ENCODE results near the gene COLEC12. TPM values are rescaled to one million over a fixed set of nuclear protein-coding genes. Genes with fewer than 3 reads are reported as not detected.

Gene COLEC12
- total and polyA plus RNA-seq, 9 donors, result 0.78 to 20.7 (median 5.9) TPM

- whole genome bisulfite sequencing, 3 donors, result 0 to 1% (median 0%) methylated on average over 39 to 69 of the region's 69 CpGs
These were observed 232.6 kb downstream of the COLEC12 start, which contains the start of gene THOC1 for GRCh38 chr18:267688-268552. Gene THOC1 (minus strand): TSS chr18:268047. CDS start chr18:268019, 28 bp downstream.

GRCh38 chr18:267380-267687 lies 233.2 kb downstream of the COLEC12 start:
- intact Hi-C loops (cut with DNase I), result no loop called here
- 0% methylated on average over 8 to 9 of the region's 9 CpGs for WGBS, 3 donors
- no peak for TF ChIP-seq CTCF (IDR thresholded peaks at IDR 0.05)
- no peak for TF ChIP-seq EP300 (IDR thresholded peaks at IDR 0.05)
- no peak for TF ChIP-seq POLR2A (IDR thresholded peaks at IDR 0.05)

More at GRCh38 chr18:267688-268552, 232.6 kb downstream of the COLEC12 start, which contains the start of gene THOC1:
- intact Hi-C loops (cut with DNase I), result no loop called here
- Histone ChIP-seq H3K4me3 (peak within 1 kb of the TSS; percentile 70), H3K27me3 (no peaks in the 10 kb centered on the region), H3K4me1 (ENCODE audit: insufficient read depth) (peaks cover 9% of the 10 kb centered on the region), H3K36me3 (no peaks in the 10 kb centered on the region), H3K9me3 (no peaks in the 10 kb centered on the region), H3K27ac (peak within 1 kb of the TSS; percentile 73 to 83)
- peak; percentile 91 to 95 (median 92) for DNase-seq
- TF ChIP-seq CTCF (IDR thresholded peaks at IDR 0.05) (peak in 2 of 3 donors; percentile 15 to 25), POLR2A (IDR thresholded peaks at IDR 0.05) (peak; percentile 76), EP300 (IDR thresholded peaks at IDR 0.05) (no peak)

More at GRCh38 chr18:267380-267687, 233.2 kb downstream of the COLEC12 start:
- Histone ChIP-seq H3K4me3 (peak overlapping the region; percentile 70), H3K9me3 (no peaks in the 10 kb centered on the region), H3K36me3 (no peaks in the 10 kb centered on the region), H3K27me3 (no peaks in the 10 kb centered on the region), H3K27ac (peak overlapping the region; percentile 73 to 83), H3K4me1 (ENCODE audit: insufficient read depth) (peaks cover 9% of the 10 kb centered on the region)
- peak in 1 of 5 donors; percentile 18 for DNase-seq

Other genes with a start within 250 kb of the COLEC12 start
- 10 to 100 TPM; 25.6 to 46.0 (median 38.0) TPM for gene THOC1, start 232.7 kb downstream of the COLEC12 start, total RNA-seq
- gene THOC1, start 232.7 kb downstream of the COLEC12 start, polyA plus RNA-seq, result 10 to 100 TPM; 19.3 to 28.7 TPM
- not detected for gene CETN1, start 79.7 kb upstream of the COLEC12 start, total RNA-seq
- not detected for gene CETN1, start 79.7 kb upstream of the COLEC12 start, polyA plus RNA-seq
- 10 to 100 TPM in 2 of 7 donors, 1 to 10 TPM in 5; 1.2 to 14.4 (median 5.7) TPM for gene CLUL1, start 96.3 kb upstream of the COLEC12 start, total RNA-seq
- gene CLUL1, start 96.3 kb upstream of the COLEC12 start, polyA plus RNA-seq, result under 1 TPM in 1 of 2 donors, not detected in 1; 0.67 TPM
- gene TYMS, start 157.0 kb upstream of the COLEC12 start, total RNA-seq, result 1 to 10 TPM in 6 of 7 donors, under 1 TPM in 1; 0.48 to 7.9 (median 4.4) TPM
- gene TYMS, start 157.0 kb upstream of the COLEC12 start, polyA plus RNA-seq, result 1 to 10 TPM; 2.8 to 8.4 TPM
- 10 to 100 TPM; 45.1 to 94.9 (median 55.1) TPM for gene ENOSF1, start 211.9 kb upstream of the COLEC12 start, total RNA-seq
- gene ENOSF1, start 211.9 kb upstream of the COLEC12 start, polyA plus RNA-seq, result 10 to 100 TPM; 29.2 to 52.7 TPM